CD4-positive, alpha-beta T cell treated with Interleukin-4 for 1 hour (primary cell): ENCODE results near the gene SMAD9.
"Not testable (repeated sequence)": the region's sequence is repeated elsewhere in the genome, so short reads cannot be mapped to it uniquely, and the experiment has no call there.

Experiments
- DNase-seq, 2 donors: peaks; one replicate each; pipeline ENCODE4 v3.0.0-alpha.2; 2020 to 2022

Gene SMAD9

DNA sequence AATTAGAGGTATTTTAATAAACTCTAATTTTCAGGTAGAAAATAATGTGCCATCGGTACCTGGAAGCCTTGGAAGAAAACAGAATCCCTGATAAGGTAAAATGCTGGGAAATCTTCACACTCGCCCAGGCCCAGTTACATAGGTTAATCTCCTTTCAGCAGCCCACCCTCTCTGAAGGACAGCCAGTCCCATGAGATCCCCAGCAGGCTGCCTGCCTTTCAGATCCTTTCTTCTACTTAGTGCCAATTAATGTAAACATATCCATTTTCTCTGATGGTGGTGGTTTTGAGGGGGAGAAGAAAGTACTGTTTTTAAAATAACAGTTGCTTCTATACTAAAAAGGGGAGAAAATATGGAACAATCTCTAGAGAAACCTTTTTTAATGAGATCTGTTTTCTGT lies 12.2 kb downstream of the SMAD9 start:
- DNase-seq, result no peak

DNA sequence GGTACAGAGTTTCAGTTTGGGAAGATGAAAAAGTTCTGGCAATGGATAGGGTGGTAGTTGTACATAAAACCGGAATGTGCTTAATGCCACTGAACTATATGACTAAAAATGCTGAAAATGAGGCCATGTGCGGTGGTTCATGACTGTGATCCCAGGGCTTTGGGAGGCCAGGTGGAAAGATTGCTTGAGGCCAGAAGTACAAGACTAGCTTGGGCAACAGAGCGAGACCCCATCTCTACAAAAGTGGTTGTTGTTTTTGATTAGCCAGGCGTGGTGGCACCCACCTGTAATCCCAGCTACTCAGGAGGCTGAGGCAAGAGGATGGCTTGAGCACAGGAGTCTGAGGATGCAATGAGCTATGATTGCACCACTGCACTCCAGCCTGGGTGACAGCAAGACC lies 12.8 kb downstream of the SMAD9 start:
- no peak for DNase-seq

DNA sequence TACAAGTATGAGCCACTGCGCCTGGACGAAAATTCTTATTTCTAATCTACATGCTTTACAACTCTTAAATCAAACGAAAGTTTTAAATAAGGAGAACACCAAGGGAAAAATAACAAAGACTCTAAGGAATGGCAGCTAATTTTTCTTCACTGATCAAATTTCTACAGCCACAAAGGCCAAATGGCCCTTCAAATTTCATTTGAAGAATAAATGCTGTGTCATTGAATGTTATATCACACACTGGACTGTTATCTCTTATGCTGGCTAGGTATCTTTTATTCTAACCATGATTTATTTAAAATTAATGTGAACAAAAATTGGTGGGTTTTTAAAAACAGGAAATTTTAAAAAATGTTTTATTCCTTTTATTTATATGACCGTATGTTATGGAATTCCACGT lies 14.1 kb downstream of the SMAD9 start:
- no peak for DNase-seq

DNA sequence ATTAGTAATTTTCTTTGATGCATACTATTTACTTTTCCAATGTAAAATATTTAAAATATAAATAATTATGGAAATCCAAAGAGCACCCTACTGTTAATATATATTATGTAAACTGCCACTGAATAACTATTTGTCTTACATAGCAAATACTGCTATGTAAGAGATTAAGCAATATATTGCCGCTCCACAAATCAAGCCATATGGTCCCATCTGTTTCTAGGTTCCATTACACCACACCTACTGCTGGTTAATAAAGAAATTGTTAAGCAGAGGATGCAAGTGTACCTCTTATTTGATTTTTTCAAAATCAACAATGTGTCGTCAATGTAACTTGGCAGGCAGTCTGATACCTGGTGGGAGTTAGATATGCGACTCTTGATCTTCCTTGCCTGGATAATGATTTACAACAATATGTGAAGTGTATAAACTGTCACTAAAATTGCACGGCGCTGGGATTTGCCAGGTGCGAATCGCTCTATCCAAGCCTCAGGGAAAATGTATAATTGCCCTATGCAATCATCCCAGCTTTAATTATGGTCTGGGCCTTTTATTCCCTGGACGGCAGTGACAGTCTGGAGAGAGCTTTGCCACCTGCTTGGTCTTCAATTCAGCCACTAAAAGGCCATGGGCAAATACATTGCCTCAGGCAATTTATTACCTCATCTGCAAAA lies 16.0 kb downstream of the SMAD9 start:
- DNase-seq, result no peak

DNA sequence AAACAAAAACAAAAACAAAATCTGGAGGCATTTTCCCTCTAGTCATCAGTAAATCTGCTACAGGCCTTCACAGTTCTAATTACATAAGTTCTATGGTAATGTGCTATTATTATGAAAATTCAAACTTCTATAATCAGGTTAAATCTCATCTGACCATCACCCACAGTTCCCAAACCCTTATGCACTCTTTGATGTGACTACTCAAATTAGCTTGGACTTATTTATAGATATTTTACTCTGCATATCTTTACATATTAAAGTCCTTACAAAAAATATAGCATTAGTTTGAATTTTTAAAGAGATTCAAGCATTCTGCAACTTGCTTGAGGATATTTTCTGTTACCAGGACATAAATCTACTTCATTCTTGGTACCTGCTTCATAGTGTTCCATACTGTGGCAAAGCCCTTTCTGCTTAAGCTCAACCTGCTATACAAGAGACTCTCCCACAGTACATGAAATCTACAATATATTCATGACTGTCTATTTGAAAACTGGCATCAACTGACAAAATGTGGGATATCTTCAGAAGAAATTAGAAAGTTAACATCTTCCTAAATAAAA lies 22.9 kb downstream of the SMAD9 start:
- no peak for DNase-seq

DNA sequence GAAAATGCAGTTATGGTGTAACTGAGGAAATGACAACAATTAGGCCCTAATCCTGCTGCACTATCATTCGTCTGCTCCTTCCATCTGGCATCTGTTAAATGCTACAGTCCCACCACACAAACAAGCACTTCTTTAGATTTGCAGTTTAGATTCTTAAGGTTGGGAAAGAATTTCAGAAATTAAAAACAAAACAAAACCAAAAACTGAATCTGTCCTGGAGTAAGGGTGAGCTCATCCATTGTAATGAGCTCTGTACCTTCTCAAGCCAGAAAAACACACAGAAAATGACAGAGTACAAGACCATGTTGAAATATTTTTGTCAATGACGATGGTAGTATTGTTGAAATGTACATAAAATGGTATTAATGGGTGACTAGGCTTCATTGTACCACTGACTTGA lies 28.3 kb downstream of the SMAD9 start:
- no peak for DNase-seq

DNA sequence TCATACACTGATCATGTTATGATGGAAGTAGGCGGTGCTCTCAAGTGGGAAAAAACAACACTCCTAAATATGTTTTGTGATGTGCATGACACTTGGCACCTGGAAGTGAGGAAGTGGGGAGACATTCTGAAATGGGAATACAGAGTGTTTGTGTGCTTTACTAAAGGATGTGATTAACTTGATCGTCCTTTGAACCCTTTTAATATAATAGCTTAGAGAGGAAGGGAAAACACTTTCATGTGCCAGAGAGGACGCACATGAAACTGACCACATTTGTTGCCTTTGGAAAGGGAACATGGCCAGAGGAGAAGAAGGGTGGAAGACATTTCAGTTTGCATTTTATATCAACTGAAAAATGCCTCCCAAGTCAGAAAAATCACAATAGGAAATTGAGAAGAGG lies 31.4 kb downstream of the SMAD9 start:
- no peak for DNase-seq

DNA sequence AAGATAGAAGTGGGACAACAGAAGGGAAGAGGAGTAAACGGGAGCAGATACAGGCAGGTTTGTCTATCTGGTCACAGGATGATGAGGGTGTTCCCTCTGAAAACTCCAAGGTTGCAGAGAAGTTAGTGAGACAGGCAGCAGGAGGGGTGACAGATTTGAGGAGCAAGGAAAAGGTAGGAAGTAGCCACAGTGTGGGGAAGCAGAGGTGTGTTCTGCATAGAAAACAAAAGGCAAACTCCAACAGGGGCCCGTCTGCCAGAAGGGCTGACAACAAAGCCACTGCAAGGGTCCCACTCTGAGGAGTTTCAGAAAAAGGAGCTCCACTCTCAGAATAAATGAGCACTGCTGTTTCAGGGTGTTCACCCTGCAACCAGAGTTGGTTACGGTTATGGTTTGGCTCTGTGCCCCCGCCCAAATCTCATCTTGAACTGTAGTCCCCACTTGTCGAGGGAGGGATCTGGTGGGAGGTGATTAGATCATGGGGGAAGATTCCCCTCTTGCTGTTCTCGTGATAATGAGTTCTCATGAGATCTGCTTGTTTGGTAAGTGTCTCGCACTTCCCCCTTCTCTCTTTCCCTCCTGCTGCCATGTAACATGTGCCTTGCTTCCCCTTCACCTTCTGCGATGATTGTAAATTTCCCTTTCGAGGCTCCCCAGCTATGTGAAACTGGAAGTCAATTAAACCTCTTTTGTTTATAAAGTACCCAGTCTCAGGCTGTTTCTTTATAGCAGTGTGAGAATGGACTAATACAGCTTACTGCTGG lies 32.1 kb downstream of the SMAD9 start:
- DNase-seq, result no peak

DNA sequence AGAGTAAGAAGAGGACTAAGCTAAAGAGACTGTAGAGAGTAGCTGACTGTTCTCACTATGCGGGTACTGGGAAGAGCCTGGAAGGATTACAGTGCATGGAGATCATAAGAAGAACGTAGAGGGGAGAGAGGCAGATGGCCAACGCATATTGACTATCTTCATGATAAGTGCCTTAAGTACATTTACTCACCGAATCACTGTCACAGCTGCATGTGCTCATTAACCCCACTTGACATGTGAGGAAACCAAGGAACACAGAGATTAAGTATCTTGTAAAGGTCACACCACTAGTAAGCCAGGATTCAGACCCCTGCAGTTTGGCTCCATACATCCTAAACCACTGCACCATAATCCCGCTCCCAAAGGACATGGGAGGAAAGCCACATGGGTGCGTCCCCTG lies 34.1 kb downstream of the SMAD9 start:
- DNase-seq, result no peak

DNA sequence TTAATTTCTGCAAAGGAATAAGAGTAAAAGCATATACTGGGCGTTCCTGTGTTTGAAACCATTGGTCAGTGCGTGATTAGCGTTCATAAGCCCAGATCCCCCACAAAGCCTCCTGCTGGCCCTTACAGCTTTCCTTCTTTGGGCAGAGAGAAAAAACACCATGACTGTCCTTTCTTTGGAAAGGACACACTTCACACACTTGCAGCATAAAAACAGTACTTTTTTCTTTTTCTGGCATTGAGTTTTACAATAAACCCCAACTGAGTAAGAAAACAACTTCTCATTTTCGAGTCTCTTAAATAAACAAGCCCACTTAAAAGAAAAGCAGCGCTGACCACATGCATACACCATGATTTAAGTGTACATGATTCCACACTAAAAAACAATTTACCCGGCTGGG lies 35.8 kb downstream of the SMAD9 start:
- no peak for DNase-seq

DNA sequence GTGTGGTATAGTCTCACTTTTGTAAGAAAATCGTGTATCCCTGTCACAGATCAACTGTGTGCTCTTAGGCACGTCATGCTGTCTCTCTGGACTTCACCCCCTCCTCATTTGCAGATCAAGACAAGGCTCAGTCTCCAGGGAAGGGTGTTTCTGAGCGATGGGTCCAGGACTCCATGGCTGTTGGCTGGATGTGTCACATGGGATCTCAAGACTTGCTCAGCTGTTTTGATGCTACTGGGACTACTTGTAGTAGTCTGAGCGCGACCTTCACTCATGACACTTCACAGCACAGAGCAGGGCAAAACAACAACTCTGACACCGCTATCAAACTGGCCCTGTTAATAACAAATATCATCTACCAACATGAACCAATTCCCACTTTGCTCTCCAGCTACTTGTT lies 36.2 kb downstream of the SMAD9 start:
- DNase-seq, result no peak

DNA sequence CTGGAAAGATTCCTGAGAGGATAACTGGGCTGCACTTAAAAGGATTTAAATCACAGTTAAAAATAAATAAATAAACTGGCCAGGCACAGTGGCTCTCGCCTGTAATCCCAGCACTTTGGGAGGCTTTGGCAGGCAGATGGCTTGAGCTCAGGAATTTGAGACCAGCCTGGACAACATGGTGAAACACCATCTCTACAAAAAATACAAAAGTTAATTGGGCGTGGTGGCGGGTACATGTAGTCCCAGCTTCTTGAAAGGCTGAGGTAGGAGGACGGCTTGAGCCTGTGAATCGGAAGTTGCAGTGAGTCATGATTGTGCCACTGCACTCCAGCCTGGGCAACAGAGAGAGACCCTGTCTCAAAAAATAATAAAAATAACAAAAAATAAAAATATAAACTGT lies 36.6 kb downstream of the SMAD9 start:
- DNase-seq, result not testable (repeated sequence)

DNA sequence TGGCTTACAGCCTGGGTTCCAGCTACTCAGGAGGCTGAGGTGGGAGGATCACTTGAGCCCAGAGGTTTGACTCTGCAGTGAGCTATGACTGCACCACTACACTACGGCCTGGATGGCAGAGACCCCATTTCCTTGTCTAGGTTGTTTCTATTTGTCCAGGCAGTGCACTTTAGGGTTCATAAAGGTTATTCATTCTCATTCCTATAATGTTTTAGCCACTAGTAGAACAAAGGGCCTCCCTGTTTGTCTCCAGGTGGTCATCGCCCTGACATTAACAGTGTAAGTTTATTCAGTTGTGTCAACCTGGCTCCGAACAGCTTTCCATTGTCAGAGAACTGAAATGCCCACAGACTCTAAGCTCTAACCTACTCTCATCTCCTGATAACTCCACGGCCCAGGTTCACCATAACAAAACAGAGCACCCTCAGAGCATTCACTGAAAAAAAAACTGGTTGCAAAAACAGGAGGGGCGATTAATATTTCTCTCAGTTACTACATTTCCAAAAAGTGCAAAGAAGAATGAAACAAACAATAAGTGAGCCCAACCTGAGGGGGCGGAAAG lies 37.1 kb downstream of the SMAD9 start:
- DNase-seq, result no peak

DNA sequence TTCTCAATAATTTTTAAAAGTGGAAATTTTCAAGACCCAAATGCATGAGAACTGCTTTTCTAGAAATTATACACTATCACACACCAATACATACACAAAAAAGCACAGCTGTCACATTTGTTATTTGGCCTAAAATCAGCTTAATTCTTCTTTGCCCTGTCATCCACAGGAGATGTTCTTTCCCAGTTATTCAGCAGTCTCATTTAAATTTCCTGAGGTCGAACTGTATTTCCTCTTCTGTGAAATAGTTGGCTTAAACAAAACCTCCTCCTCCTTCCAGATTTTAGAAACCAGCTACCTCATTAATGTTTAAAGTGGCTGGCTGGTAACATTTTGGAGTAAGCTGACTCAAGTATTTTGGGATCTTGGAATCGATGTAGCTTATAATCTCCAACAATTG lies 39.1 kb downstream of the SMAD9 start:
- no peak for DNase-seq

DNA sequence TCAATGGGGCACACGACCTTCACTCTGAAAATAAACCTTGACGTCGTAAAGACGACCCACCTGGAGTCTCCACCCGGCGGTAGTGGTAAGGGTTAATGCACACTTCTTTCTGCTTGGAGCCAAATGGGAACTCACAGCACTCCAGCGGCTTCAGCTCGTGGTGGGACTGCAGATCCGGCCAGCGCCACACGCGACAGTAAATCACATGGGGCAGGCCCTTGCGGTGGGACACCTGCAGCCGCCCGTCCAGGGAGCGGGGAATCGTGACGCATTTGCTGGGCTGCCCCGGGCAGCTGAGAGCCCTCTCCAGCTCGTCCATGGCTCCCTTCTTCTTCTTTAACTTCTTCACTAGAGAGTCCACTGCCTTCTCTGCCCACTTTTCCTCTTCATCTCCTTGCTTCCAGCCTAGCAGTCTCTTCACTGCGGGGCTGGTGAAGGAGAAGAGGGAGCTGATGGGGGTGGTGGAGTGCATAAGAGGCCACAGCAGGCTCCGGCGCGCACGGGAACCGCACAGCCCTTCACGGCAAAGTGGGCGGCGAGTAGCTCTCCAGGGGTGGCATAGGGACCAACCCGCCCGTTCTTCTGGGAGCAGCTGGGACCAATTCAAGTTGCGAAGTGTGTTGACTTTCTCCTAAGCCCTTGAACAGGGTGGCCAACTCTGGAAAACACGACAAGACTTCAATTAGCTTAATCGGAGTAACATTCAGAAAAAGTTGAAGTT lies 40.7 kb downstream of the SMAD9 start:
- DNase-seq, result no peak

DNA sequence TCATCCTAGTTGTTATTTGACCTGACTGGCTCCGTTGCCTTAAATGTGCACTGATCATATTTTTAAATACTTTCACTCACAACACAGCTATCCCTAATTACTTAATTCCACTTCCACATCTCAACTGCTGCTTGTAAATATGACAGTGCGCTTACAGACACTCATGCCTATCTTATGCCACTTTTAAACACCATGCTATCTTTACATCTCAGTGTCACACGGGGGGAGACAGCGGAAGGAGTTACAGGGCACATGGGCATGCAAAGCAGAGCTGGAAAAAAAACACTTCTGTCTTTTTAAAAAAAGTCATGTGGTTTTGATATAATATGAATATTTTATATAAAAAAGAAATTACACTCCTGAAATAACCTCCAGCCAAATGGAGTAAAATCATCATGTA lies 44.1 kb downstream of the SMAD9 start:
- DNase-seq, result no peak

DNA sequence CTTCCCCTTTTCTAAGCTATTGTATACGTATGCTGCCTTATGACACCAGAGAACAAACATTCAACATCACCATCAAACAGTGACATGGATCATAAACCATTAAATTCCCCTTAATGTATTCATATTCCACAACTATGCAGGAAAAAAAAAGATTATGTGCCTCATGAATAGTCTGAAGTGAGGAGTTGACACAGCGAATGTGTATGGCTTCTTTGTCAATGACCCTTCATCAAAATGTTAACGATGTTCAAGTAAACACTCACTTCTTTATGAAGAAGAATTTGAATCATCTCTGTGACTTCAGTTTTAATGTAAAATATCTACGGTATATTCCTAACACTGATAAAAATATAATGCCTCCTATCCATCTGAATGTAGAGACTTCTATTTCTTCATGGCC lies 44.6 kb downstream of the SMAD9 start:
- no peak for DNase-seq

DNA sequence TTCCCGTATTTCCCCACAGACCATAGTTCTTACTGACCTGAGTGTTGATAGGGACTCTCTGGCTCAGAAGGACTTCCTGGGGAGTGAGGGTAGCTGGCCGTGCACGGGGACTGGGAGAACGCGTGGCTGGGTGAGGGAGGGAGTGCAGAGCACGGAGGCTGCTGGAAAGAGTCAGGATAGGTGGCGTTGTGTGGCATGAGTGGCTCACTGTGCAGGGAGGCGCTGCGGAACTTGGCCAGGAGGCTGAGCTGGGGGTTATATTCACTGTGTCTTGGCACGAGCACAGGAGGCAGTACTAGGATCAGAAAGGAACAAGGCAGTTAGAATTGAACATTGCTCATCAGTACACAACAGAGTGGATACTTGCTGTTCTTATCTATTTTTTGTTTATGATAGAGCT lies 47.4 kb downstream of the SMAD9 start:
- DNase-seq, result no peak

DNA sequence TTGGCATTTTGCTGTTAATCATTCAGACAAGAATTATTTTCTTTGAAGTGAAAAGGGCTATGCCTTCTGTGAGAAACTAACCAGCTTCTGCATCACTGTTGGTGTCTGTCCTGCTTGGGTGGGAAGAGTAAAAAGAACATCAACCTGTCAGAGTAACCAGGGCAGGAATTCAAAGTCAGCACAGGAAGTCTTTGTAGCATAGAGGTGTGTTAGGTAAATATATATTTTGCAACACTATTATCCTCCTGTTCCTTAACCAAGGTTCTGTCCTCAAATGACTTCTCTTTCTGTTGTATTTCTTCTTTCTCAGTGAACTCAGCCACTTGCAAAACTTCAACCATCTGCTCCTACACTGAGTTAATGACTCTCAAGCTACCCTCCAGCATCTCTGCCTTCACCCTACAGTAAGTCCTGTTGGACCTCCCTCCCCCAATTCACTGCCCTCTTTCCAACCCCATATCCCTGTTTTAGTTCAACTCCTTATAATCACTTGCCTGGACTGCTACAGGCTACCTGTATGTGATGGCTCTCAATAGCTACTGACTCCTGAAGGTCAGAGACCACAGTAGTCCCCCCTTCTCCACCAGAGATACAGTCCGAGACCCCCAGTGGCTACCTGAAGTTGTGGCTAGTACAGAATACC lies 49.9 kb downstream of the SMAD9 start:
- no peak for DNase-seq

DNA sequence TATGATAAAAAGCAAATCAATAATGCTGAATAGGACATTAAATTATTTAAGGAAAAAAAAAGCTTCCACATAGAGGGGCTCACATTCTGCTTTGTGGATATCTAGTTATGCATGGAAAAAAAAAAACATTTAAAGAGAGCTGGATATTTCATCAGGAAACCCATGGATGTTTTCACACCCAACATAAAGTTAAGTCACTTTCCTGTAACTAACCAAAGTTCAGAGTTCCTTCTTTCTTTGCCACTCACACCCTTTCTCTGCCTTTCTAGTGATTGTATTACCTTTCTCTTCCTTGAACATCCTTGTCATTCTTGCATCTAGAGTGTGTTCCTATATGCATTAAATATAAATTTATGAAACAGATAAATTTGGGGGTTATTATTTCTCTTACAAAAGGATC lies 53.8 kb downstream of the SMAD9 start:
- DNase-seq, result no peak

DNA sequence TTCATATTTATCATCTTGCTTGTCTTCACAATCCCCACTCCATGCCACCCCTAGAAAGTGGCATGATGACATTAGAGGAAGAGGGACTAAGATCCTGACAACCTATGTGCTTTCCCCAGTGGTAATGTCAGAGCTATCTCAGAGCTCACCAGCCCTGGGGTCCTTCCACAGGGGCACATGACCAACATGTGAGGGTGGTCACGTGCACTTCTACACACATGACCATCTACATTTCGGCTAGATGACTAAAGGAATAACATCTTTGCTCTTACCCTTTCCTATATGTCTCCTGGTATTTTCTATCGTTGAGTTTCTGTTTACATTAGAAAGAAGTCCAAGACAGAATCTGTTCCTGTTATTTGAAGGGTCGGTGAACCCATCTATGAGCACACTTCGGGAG lies 54.8 kb downstream of the SMAD9 start:
- no peak for DNase-seq

DNA sequence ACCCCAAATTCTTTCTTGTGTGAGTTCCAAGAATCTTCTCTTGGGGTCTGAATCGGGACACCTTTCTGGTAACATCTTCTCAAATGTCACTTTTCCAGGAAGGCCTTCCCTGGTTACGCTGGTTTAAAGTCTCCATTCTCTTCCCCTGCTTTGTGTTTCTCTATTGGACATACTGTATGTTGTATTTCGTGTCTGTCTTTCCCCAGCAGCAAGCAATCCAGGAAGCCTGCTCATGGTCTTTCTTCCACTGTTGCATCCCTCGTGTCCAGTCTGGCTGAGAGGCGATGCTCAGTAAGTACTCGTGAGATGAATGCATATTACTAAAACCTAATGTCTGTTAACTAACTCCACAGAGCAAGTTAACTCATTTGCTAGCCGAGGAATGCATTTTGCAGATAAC lies 57.3 kb downstream of the SMAD9 start:
- DNase-seq, result no peak
